LoVo (cell line): ENCODE results near the gene MIGA2.
"Not testable (repeated sequence)": the region's sequence is repeated elsewhere in the genome, so short reads cannot be mapped to it uniquely, and the experiment has no call there.

Experiments
- DNase-seq: peaks from one replicate; pipeline ENCODE4 v3.0.0-alpha.2; 2016; ENCODE audit warnings: low spot score

MIGA2 gene

DNA sequence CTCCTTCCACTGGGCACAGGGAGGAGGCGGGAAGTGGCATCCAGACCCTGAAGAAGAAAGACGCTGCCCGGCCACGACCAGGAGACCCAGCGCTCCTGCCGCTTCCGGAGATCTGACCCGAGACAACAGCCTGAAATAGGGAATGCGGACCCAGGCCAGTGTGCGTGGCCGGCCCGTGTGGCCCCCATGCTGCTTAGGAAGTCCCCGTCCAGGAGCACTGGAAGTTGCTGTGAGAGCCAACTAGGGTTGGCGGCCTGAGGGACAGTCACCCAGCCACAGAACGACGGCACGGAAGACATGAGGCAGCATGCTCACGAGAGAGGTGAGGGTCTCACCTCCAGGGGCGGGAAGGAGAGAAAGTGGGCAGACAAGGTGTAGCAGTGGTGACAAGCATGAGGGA, 25.3 kb upstream of the MIGA2 start:
- DNase-seq = no peak

DNA sequence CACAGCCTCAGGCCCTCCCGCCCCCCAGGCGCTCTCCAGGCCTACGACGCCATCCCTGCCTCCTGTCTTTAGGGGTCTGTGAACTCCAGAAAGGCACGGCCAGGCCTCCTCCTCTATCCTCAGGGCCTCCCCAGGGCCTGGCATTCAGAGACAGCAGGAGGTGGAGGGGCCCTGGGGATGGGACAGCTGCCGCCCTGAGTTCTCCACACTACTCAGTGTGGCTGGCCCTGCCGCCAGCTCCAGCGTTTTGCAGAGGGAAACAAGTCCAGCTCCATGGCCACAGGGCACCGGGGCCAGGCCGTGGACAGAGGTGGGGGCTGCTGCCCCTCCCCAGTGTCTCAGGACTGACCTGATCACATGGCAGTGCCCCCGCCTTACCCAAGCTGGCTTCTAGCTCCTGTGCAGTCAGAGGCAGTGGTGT, 24.7 kb upstream of the MIGA2 start:
- no peak for DNase-seq

DNA sequence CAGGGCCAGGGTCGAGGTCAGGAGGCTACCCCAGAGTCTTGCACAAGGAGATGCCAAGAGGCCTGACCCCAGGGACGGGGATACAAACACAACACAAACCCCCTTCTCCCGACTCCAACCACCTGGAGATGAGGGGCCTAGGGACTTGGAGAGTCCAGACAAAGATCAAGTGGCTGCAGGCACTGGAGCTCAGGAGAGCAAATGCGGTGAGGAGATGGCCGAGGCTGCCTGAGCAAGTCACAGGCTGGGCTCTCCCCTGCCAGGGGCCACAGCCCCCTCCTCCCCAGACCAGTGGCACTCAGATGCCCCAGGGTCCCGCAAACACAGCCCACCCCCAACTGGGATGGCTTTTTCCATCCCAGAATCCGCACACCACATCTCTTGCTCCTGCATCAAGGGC, 24.1 kb upstream of the MIGA2 start:
- no peak for DNase-seq

DNA sequence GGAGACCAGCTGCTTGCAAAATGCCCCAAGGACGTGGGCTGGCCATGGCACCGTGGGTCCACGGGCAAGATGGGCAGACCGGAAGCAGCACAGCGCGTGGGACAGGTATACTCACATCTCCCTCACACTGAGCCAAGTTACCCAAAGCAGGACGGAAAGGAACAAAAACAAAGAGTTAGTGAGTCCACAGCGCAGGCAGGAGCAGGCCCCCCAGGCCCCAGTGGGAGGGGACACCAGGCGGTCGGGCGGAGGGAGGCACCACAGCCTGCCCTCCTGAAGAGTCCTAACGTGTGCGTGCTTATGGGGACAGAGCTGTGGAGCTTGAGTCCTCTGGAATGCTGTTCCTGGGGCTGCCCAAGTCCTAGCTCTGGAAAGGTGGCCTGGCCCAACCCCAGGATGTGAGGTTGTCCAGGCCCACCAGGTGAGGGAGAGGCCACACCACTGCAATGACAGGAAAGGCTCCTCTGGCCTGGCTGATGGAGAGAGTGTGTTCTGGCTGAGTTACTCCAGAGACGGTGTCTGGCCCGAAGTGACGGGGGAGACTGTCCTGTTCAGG, 23.5 kb upstream of the MIGA2 start:
- no peak for DNase-seq

DNA sequence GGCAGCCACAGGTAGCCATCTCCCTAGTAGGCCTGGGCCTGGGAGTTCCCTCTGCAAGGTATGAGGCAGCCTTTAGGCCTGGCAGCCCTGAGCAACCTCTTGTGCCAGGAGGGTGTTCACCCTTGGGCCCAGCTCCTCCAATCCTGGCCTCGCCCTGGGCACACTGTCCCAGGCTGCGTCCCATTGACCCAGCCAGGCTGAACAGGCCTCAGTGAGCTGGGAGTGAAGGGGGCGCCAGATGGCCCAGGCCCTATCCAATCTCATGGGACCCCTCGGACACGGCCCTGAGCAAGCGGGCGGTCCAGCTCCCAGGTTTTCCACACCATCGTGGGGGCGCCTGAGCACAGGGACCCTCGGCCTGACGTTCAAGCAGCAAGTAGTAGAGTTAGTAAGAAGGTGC, 22.8 kb upstream of the MIGA2 start:
- no peak for DNase-seq

DNA sequence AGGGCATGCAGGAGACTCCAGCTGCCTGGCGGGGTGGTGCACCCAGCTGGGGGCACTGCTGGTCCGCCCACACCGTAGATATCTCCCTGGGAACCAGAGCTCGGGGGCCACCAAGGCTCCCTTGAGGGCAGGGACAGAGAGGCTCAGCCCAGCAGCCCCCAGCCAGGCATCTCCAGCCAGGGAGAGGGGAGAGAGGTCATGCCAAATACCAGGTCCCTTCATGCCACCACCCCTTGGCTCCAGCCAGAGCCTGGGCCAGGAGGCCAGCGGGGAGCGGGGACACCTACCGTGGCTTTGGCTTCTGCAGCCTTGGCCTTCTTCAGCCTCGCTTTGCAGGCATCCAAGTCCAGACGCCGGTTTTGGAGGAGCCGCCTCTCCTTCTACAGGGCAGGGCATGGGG, 22.3 kb upstream of the MIGA2 start:
- DNase-seq = no peak

DNA sequence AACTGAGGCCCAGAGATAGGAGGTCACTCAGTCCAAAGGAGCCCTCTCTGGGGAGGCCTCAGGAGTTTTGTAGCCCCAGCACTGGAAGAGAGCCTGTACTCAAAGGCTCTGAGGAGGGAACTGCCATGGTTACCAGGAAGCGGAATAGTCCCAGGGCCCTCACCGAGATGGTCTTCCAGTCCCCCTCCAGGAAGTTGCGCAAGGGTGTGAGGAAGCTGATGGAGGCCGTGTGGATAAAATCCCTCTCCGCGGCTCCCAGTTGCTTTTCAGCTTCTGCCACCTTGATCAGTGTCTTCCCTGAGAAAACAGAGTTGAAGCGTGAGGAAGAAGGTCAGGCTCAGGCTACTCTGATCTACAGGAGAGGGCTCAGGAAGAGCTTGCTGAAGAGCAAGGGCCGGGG, 21.8 kb upstream of the MIGA2 start:
- DNase-seq = no peak

DNA sequence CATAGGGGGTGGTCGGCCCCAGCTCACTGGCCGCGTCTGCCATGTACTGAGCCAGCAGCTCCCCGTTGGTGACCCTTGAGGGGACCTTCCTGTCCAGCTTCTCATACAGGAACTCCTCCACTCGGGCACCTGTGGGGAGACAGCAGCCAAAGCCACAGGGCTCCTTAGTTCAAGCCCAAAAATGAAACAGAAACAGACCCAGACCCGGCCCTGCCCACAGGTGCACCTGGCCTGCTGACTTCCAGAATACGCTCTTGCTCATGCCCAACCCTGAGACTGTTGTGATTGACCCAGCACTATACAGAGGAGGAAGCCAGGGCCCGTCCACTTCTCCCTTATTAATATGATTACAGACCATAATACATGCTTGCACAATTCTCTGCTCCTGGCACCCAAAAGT, 15.3 kb upstream of the MIGA2 start:
- DNase-seq = no peak

DNA sequence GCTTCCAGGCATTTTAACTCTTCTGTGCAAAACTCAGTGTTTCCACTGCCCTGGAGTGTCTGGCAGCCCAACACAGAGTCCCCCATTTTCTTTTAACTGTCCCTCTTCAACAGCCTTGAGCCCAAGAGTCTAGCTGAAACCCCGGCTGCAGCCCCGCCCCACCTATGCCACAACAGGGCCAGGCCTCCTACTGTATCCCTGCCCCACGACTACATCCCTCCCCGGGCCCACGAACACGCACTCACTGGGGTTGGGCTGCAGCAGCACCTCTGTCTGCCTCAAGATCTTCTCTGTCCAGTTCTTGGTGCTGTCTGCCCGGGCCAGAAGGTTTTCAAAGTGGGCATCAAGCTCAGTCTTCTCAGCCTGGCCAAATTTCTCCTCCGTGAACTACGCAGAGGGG, 14.4 kb upstream of the MIGA2 start:
- no peak for DNase-seq

DNA sequence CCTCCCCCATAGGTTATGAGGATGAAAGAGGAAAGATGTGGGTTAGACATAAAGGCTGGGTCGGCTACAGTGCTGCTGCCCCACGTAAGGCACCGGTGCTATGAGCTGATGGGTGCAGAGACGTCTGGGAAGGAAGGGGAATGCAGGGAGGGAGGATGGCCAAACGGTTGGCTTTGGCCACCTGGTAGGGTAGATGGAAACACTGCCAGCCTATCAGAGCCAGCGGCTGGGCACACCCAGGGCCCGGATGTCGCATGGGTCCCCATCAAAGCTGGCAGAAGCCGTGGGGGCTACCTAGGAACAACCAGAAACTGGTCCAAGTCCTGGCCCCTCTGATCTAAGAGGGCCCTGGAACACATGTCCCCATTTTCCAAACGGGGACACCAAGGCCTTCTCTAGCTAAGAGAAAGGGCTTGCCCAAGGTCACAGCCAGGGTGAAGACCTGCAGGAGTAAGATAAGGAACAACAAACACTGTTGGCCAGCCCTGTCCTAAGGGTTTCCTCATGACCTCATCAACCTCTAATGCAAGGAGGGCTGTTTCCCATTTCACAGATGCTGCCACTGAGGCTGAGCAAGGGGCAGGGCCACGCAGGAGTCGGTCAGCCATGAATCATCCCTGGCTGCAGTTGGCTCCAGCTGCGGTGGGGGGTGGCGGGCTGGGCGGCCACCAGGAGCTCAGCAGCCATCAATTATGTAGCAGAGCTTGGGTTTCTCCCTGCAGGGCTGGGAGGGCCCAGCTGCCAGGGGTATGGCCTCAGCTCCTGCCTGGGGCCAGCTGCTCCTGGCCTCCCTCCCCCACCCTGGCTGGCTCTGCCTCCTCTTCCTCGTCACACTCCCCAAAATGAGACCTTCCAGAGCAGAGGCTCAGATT, 13.2 kb upstream of the MIGA2 start:
- no peak for DNase-seq

DNA sequence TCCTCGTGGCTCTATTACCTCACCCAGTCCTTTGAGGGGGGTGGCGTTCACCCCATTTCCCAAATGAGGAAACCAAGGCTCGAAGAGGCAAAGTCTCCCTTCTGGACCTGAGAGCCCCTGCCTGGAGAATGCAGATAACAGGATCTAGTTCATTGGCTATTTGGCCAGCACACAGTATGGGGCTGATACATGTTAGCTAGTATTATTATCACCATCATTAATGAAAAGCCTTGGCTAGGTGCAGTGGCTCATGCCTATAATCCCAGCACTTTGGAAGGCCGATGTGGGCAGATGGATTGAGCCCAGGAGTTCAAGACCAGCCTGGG, 12.6 kb upstream of the MIGA2 start:
- no peak for DNase-seq

DNA sequence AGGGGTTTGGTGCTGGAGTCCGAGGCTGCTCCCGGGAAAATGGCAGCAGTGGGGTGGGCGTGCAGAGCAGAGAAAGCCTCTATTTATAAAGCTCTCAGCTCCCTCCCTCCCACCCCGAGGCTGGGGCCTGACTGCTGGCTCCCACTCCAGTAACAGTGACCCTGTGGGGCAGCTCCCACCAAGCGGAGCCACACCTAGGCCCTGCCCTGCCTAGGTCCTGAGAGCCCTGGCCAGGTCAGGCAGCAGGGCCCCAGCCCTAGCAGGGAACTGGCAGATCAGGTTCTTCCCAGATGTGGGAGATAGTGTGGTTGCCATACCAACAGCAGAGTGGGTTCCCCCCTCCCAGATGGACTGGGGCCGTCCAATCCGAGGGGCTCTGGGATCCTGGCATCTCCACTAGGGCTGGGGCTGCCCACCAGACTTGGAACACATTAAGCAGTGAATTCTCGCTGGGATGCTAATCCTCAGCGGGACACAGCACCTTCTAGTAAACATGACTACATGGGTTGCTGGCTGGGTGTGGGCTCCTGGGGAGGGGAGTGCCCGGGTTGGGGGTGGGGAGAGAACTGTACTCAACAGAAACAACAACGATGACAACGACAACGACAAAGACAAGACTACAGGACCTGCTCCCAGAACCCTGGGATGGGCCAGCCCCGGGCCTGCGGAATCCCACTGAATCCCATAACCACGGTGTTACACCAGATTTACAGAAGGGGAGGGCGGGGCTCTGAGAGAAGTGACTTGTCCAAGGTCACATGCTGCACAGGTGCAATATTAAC, 9.8 kb upstream of the MIGA2 start:
- DNase-seq = no peak

DNA sequence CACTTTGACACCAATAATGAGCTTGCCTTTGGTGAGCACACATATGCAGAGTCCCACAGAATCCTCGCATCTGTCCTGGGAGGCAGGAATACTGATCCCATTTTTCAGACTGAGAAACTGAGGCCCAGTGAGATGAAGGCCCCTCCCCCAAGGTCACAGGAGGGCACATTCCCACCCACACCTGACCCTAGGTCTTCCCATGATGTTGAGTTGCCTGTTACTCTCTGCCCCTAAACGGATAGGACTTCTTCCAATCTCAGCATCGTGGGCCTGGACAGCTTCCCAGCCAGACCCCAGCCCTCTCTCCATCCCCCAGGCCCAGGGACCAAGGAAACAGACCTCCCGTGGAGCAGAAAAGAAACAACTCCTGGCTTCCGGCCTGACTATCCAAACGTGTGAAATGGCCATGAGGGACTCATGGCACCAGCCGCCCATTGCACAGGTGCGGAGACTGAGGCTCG, 9.2 kb upstream of the MIGA2 start:
- no peak for DNase-seq

DNA sequence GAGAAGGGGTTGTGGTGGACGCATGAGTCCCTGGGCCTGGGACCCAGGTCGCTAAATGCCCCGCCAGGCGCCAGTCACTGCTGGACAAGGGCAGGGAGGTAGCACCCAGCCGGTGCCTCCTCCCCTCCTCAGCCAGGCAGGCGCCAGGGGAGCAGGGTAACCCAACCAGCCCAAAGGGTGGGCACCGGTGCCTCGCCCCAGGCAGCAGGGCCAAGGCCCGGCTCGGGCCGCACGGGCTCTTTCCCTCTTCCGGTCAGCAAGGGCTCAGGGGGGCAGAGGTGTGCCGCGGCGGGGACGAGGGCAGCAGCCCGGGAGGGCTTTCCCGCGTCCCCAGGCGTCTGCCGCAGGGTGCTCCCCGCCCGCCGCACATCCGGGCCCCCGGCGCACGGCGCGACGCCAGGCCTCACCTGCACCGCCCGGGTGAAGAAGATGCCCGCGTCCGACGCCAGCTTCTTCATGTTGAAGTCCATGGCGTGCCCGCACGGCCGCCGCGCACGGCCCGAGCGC, 8.7 kb upstream of the MIGA2 start:
- no peak for DNase-seq

DNA sequence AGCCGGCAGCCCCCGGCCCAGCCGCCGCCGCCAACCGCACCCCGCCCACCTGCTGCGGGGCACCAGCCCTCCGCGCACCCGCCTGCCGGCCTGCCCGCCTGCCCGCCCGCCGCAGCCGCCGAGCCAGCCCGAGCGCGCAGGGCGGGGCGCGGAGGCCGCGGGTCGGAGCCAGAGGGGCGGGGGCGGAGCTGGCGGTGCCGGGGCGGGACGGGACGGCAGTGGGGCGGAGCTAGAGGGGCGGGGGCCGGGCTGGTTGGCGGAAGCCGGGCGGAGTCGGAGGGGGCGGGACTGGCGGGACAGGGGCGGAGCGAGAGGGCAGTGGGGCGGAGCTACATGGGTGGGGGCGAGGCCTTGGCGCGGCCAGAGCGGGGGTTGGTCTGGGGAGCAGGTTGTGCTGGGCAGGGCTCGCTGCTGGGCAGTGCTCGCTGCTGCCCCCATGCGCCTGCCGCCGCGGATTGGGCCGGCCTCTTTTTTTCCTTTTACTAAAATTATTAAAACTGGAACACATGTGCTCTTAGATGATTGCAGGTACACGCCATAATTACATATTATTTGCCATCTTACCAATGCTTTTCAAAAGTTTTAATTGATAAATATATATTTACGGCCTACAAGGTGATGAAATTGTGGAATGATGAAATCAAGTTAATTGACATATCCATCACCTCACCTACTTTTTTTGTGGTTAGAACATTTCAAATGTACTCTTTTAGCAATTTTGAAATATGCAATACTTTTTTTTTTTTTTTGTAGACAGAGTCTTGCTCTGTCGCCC, 8.0 kb upstream of the MIGA2 start, which contains the start of gene SH3GLB2:
SH3GLB2 (minus strand) TSS at position 140 of the 775 bp plus-strand sequence. CDS start 177 bp downstream, outside the sequence.
- peak; percentile 95 for DNase-seq

DNA sequence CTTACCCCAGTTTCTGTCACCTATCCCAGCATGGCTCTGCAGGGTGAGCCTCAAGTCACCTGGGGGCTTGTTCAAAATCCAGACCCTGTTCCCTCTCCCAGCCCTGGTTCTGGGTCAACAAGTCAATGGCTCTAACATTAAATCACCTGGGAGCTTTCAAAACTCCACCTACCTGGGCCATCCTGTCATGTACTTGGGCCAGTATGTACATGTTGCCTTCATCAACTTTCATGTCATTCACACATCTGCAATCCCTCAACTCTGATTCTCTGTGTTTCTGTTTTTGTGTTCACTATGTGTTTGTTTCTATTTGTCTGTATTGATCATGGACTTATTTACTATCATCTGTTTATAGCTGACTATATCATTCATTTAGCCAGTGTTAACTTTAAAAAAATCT, 6.2 kb upstream of the MIGA2 start:
- DNase-seq = no peak

DNA sequence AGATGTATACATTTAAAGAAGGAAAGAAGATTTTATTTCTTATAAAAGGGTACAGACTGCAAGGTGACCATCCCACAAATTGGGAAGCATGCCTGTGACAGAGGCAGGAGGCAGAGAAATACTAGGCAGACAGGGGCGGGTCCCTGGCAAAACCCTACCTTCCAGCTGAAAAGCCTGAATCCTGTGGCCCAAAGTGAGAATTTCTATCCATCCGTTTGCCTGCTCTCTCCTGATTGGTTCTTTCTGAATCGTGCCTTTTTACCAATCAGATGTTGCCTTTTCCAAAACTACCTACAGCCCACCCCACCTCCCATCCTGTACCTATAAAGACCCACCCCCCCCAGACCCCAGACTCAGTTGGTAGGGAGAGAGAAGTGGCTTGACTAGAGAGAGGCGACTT, 4.9 kb upstream of the MIGA2 start:
- DNase-seq = no peak

DNA sequence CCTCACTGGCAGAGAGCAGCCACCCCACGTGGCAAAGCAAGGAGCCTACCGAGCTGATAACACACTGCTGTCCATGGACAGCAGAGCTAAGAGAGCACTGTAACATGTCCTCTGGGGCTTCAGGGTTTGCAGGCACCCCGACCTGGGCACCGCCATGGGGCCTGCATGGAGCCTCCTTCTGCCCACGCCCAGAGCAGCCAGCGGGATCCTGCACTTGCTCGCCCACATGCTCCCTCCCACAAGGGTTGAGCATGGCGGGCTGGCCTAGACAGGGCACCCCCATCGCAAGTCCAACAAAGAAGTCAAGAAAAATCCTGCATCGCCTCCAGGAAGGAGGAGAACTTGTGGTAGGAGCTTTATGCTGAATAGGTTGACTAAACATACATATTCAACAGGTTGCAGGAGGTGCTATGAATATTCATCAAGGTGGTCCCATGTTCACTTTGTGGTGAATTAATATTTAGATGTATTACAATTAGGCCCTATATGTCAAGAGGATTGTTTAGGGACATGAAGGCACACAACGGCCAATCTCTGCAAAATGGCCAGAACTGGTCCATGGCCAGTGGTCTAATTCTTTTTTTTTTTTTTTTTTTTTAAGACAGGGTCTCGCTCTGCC, 3.8 kb upstream of the MIGA2 start:
- no peak for DNase-seq

DNA sequence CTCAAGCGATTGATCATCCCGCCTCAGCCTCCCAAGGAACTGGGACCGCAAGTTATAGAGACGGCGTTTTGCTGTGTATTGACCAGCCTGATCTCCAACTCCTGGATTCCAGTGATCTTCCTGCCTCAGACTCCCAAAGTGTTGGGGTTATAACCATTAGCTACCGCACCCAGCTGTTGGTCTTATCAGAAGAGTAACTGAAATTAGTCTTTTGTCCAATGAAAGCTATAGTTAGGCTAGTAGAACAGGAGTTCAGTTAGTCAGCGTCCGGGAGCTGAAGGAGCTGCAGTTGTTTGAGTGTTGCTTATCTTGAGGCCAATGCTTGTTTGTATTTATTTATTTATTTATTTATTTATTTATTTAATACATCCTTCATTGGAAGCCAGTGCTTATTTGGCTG, 3.2 kb upstream of the MIGA2 start:
- DNase-seq = no peak

DNA sequence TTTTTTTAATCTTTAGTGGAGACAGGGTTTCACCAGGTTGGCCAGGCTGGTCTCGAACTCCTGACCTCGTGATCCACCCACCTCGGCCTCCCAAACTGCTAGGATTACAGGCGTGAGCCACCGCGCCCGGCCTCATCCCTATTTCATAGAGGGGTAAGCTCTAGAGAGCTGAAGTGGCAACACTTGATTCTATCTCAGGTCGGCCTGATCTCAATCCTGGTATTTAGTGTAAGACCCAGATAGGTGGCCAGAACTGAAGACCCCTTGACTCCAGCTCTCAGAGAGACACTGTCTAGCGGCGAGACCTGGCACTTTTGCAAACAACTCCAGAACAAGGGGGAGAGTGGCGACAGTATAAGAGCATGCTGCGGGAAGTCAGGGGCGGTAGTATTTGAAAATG, 588 bp upstream of the MIGA2 start:
- DNase-seq = not testable (repeated sequence)

DNA sequence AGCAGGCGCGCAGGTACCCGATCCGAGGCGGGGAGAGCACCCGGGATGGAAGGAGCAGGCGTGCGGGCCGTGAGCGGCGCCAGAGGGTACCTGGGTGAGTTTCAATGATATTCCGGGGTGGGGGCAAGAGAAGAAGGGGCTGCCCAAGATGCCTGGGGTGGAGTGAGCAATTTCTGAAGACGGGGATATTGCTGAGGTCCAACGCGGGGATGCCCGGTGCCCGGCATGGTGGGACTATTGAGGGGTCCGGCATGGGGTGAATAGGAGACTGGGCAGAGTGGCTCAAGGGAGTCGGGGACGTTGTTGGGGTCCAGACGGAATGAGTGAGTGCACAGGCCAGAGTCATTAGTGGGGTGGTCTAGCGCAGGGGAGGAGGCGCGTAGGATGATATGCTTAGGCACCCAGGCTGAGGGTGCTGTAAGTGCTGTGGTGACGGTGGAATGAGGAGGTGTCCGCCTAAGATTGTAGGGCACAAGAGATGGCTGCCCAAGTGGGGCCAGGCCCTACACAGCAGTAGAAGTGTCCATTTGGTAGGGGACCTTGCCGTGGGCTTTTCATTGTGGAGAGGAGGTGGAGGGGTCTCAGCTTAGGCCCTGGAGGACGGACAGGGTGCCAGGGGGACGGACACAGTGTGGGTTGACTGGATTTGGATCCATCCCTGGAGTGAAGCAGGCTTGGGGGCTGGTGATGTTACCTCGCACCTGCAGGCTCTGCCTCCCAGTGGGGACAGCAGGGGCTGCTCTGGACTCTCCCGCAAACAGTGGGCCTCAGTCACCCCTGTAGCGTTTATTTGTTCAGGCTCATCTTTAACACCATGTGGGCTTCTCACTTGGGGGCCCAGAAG, 719 bp downstream of the MIGA2 start:
- no peak for DNase-seq
